Activated T-cell treated with anti-CD3 and anti-CD28 coated beads, Interleukin-2, amount 50 U/mL, for 1 hour (primary cell): ENCODE results near the gene GRID2.

ENCODE experiments used
- DNase-seq: peaks from one replicate; pipeline ENCODE4 v3.0.0-alpha.2; 2020

The GRID2 gene

DNA sequence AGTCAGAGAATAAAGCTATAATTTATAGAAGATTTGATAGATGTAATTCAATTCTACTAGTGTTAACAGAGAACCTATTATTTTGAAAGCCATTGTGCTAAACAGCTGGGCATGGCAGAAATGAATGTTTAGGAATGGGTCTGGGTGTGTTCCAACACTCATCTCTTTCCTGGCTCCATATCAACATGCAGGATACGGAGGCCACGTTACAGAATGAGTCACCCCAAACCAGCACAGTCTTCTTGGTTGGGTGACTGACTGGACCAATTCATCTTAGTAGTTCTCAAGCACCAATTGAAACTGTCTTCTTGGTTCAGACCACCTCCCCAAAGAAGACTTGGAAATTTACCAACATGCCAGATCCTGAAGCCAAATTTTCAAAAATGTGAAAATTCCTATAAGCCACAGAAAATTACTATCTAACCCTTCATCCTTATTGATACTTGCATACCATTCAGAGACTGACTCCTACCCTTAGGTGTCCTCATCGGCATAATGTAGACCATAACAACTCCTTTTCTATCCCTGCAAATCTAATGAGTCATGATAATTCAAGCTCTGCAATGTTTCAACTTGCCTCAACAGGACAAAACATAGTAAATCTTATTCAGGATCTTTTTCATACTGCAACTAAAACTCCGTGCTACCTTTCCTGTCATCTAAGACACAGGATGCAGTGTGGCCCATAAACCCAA, 1472.8 kb downstream of the GRID2 start:
- DNase-seq: no peak

DNA sequence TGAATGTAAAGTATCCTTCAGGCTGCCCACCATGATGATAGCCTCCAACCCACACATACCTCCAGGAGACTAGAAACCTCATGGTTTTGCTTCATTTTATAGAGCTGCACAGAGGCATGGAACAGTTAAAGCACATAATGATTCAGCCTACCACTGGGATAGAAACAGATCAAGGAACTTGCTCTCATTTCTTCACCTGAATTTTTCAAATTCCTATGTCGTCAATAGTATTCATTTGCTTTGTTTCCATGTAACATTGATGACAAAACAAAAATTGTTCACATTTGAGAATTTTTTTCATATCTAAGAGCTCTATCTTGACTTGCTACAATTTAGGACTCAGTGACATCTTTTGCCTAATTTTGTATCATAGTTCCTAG, 1473.3 kb downstream of the GRID2 start:
- no peak for DNase-seq

DNA sequence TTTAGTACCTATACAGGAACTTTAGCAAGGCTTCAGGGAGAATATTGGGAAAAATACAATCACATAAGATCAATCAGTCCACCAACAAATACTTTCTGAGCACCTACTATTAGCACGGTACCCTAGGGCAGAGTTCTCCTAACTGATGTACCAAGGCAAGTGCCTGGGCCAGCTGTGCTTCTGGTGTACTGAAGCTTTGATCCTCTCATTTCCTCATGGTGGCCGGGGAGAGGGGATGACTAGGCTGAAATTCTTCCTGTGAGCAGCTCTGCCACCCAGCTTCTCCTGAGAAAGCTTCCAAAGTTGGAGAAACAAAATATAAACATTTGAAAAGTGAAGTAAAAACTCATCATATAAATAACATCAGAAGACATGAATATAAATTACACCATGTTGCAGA, 1475.5 kb downstream of the GRID2 start:
- no peak for DNase-seq

DNA sequence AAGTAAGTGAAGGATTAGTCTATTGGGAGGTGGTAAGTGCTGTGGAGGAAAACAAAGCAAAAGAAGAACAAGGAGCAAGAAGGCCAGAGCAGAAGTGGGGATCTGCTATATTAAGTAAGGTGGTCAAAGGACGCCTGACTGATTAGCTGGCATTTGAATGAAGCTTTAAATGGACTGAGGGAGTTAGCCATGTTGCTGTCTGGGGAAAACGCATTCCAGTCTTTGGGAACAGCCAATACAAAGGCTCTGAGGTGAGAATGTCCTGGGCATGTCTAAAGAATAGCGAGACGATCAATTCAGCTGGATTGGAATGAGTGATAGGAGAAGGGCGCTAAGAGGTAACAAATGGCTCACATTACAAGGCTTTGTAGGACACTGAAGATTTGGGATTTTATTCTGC, 1476.3 kb downstream of the GRID2 start:
- no peak for DNase-seq

DNA sequence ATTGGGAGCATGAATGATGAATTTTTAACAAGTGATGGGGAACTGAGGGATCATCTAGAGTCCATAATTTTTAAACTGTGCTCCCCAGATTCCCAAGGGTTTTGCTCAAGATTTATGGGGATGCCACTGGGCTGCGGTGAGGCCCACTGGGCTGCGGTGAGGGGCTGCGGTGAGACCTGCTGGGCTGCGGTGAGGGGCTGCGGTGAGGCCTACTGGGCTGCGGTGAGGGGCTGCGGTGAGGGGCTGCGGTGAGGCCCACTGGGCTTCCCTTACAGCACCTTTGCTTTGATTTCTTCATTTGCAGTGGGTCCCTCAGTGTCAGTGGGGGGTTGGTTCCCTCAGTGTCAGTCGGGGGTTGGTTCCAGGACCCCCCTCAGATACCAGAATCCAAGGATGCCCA, 1477.4 kb downstream of the GRID2 start:
- no peak for DNase-seq

DNA sequence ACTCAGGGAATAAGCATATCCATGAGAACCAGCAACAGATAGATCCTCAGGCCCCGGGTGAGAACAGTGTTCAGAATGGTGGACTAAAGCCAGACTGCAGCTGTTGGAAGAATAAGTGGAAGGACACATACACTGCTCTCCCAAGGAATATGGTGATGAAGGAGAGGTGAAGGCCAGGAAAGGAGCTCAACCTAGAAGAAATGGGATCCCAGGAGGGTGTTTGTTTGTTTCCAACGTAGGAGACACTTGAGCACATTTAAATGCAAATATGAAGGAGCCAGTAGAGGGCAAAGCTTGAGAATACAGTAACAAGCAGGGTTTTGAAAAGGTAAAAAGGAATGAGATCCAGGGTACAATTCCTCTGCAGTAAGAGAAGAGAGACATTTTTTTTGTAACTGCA, 1482.4 kb downstream of the GRID2 start:
- DNase-seq: no peak

DNA sequence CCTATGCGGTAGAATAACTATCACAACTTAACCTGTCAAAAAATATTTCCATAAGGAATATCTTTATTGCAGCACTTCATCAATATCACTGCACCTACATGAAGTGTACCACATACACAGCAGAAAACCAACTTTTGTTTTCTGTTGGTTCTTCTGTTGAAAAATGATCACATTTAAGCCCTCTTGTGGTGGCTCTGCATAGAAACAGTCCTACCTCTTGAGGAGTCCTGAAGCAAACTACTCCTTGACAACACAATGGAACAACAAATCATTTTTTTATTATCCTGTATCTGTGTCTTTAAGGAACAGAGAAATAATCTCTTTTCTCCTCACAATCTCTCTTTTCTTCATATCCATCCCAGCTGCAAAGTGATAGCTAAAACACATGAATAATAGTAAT, 1484.9 kb downstream of the GRID2 start:
- DNase-seq: no peak

DNA sequence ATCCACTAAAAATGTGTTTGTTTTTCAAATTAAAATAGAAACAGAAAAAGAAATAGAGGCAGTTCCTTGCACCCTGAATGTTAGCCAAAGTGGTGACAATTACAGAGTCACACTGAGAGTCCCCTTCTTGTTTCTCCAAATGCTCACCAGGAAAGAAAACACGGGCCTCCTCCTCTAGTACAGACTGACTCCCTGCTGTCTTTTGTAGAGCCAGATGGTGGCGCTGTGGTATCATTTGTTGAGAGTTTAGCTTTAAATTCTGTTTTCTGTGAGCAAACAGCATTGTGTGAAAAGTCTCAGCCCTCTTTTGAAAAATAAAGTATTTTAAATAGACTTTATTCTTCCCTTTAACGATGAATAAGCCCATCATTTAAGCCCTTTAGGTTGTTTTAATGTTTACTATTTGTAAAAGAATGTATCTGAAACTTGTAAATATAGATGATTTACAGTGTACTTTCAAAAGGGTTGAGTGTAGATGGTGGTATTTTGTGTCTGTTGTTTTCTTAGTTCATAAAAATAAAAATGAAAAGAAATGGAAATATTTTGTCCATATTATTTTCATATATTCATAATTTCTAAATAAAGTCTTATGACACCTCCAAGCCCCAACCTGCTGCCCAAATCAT, 1487.9 kb downstream of the GRID2 start:
- DNase-seq: no peak

DNA sequence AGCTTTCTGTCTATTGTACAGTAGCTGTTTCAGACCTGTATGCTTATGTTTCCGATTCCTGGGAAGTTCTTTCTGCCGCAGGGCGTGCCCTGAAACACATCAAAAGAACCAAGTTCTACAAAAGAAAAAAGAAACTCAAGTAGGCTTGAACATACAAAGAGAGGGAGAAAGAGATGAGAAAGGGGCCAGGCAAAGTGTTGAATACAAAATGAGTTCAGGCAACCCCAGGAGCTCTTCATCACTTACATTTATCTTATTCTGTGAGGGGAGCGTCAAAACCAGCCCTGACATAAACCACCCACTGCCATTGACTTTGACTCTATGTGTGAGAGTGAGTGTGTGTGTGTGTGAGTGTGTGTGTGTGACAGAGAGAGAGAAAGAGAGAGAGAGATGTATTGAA, 1498.3 kb downstream of the GRID2 start:
- no peak for DNase-seq

DNA sequence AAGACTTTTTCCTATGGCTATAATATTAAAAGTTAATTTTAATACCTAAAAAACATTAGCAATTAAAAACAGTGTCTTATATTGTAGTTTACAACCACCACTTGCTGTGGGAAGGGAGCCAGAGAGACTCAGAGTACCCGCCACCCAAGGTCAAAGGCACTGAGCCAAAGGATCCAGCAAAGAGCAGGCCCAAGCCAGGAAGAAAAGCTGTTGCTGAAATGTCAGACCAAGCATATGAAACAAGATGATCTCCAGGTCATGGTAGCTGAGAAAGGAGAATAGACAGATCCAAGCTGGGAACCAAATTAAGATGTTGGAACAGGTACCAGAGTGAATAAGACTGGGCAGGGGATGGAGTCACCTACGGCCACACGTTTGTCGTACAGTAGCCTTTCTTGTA, 1506.0 kb downstream of the GRID2 start:
- DNase-seq: no peak

DNA sequence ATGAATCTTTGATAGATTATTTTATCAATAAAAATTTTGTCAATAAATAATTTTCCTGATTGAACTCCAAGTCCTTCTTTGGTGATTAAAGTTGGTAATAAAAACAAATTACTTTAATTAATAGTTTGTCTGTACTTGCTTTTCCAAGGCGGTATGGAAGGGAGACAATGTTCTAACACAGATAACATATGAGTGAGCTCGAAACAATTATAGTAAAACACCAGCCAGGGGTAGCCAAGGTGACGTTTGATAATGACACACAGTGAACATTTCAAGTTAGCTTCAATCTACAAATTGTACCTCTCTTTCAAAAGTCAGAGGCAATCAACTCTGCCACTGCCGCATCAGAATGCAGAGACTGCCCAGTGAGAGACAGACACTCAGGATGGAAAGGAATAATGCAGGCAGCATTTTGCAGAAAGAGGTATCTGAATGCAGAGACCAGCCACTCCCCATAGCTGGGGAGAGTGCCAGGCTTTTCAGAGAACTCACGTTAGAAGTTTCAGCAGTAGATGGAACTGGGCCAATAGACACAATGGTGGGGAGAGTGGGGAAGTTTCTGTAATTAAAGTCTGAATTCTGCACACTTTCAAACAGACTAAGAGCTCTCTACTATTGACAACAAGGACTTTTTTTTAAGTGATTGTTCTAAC, 1506.7 kb downstream of the GRID2 start:
- no peak for DNase-seq

DNA sequence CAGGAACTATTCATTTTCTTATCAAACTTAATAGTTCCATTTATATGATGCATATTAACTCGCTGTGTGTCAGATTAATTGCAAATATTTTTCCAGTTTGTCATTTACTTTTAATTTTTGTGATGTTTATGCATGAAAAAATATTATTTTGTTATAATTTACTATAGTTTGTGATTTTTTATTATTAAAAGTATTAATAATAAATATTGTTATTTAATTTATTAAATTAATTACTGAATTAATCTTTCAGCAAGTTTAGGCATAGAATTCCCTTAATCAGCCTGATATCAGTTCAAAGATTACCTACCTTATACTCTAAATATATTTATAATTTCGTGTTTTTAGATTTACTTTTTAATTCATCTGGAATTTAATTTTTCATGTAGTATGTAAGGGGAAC, 1509.3 kb downstream of the GRID2 start:
- DNase-seq: no peak

DNA sequence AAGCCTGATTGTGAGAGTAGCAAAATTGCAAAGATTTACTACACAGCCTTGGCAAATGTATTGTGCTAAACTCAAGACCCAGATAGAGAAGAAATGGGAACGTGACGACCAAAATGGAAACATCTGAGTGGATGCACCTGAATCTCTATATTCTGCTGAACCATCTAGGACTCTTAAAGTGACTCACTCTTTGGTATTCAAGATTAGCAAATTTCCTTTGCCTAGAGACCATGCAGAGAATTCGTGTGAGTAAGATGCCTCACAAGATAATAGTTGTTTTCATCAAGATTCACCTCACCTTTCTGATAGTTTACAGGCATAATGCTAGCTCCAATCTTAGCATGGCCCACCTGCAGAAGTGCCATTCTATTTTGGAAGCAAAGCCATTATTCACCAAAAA, 1510.4 kb downstream of the GRID2 start:
- DNase-seq: no peak

DNA sequence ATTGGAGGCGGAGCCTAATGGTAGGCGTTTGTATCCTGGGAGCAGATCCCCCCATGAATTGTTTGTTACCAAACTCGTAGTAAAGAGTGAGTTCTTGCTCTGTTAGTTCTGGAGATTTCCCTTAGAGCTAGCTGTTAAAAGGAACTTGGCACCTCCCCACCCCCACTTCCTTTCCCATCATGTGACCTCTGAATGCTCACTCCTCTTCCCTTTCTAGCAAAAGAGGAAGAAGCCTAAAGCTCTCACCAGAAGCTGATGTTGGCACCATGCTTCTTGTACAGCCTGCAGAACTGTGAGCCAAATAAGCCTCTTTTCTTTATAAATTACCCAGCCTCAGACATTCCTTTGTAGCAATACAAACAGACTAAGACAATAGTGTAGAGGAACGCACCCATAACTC, 1511.0 kb downstream of the GRID2 start:
- no peak for DNase-seq
